Neutrophil (primary cell): Measurements from ENCODE around the gene SHROOM4.

ENCODE experiments used
- H3K27ac ChIP-seq: fragments of 200-600 bp; sonication (generic); 2 replicates; pipeline ENCODE4 v1.5.1; 2016; ENCODE audit warnings: mild to moderate bottlenecking, moderate library complexity
- H3K27me3 ChIP-seq: fragments of 200-600 bp; sonication (generic); 2 replicates; pipeline ENCODE4 v1.6.0; 2016; ENCODE audit warnings: mild to moderate bottlenecking
- H3K36me3 ChIP-seq: fragments of 200-600 bp; sonication (generic); 2 replicates; pipeline ENCODE4 v1.5.1; 2017
- H3K4me1 ChIP-seq, 2 experiments: fragments of 200-600 bp in 1 of 2; sonication (generic) in 1 of 2; 1 replicate in 1 of 2; 2 replicates in 1 of 2; pipeline versions ENCODE4 v1.5.1 to v1.6.1; 2013 to 2016; ENCODE audit warnings: low read depth in 1 of 2, low read length in 1 of 2, mild to moderate bottlenecking in 1 of 2, moderate library complexity in 1 of 2; ENCODE audit not compliant: control insufficient read depth in 1 of 2, insufficient read depth in 1 of 2
- H3K4me3 ChIP-seq, 2 experiments: fragments of 200-600 bp in 1 of 2; sonication (generic) in 1 of 2; 1 replicate in 1 of 2; 2 replicates in 1 of 2; pipeline ENCODE4 v1.5.1; 2013 to 2016; ENCODE audit warnings: low read depth in 1 of 2, low read length in 1 of 2, mild to moderate bottlenecking in 1 of 2, moderate library complexity in 1 of 2
- H3K9me3 ChIP-seq: fragments of 200-600 bp; sonication (generic); 2 replicates; pipeline ENCODE4 v1.5.1; 2016
- TF ChIP-seq, protein P1 (sequence below): fragments of 200-600 bp; sonication (generic); IDR thresholded peaks from 2 replicates; pipeline ENCODE4 v1.5.1; 2016; ENCODE audit warnings: antibody characterized with exemption

The SHROOM4 gene

GRCh38 chrX:50577326-50577725 is 236.7 kb downstream of the SHROOM4 start:
- no peaks in the 10 kb centered on the region for H3K27me3 ChIP-seq
- no peaks in the 10 kb centered on the region for H3K36me3 ChIP-seq
- H3K27ac ChIP-seq, result no peak overlapping the region
- TF ChIP-seq, protein P1, sequence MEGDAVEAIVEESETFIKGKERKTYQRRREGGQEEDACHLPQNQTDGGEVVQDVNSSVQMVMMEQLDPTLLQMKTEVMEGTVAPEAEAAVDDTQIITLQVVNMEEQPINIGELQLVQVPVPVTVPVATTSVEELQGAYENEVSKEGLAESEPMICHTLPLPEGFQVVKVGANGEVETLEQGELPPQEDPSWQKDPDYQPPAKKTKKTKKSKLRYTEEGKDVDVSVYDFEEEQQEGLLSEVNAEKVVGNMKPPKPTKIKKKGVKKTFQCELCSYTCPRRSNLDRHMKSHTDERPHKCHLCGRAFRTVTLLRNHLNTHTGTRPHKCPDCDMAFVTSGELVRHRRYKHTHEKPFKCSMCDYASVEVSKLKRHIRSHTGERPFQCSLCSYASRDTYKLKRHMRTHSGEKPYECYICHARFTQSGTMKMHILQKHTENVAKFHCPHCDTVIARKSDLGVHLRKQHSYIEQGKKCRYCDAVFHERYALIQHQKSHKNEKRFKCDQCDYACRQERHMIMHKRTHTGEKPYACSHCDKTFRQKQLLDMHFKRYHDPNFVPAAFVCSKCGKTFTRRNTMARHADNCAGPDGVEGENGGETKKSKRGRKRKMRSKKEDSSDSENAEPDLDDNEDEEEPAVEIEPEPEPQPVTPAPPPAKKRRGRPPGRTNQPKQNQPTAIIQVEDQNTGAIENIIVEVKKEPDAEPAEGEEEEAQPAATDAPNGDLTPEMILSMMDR, result no peak
- H3K4me1 ChIP-seq, result no peaks in the 10 kb centered on the region
- no peak overlapping the region for H3K4me3 ChIP-seq
- no peaks in the 10 kb centered on the region for H3K9me3 ChIP-seq

- no peaks in the 10 kb centered on the region for H3K36me3 ChIP-seq
- TF ChIP-seq, protein P1, result no peak
- no peaks in the 10 kb centered on the region for H3K27me3 ChIP-seq
- H3K4me1 ChIP-seq, result no peaks in the 10 kb centered on the region
- no peaks in the 10 kb centered on the region for H3K9me3 ChIP-seq
- no peak overlapping the region for H3K27ac ChIP-seq
- H3K4me3 ChIP-seq, result no peak overlapping the region
Measured at GRCh38 chrX:50567636-50568035, 246.4 kb downstream of the SHROOM4 start.

DNA sequence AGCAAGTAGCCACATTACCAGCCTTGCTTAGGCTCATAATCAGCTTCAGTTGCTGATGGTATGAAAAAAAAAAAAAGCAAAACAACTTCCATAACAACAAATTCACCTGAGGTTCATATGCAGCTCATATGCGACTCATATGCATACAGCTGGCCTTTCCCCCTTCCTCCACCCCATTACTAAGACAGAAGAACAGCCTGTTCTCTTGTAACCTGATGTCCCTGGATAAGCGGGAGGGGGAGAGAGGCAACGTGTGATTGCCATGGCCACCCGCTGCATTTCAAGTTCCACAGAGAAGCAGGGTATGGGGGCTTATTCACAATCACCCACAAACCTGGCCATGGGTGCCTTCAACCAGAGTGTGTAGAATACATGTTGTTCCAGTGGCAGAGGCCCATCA is 248.3 kb downstream of the SHROOM4 start:
- H3K36me3 ChIP-seq, result no peaks in the 10 kb centered on the region

More for the DNA sequence above, 248.3 kb downstream of the SHROOM4 start:
- Histone ChIP-seq H3K4me3 (no peak overlapping the region), H3K27ac (no peak overlapping the region), H3K4me1 (no peaks in the 10 kb centered on the region), H3K27me3 (no peaks in the 10 kb centered on the region), H3K9me3 (no peaks in the 10 kb centered on the region)
- TF ChIP-seq, protein P1, result no peak
